GM12801 (cell line): Measurements from ENCODE around the gene LEKR1.

Experiments
- CTCF ChIP-seq: IDR thresholded peaks from one replicate; pipeline ENCODE4 v1.5.1; 2011; ENCODE audit warnings: control low read depth; ENCODE audit not compliant: insufficient read length; ENCODE audit errors: extremely low read depth

The LEKR1 gene

GRCh38 chr3:156910022-156910421 is 83.9 kb downstream of the LEKR1 start:
- TF ChIP-seq CTCF = no peak

GRCh38 chr3:156915372-156915771 is 89.2 kb downstream of the LEKR1 start:
- no peak for TF ChIP-seq CTCF

GRCh38 chr3:156918746-156919145 is 92.6 kb downstream of the LEKR1 start:
- no peak for TF ChIP-seq CTCF

- no peak for TF ChIP-seq CTCF
These were observed 93.7 kb downstream of the LEKR1 start for GRCh38 chr3:156919818-156920217.

GRCh38 chr3:156920399-156920798 is 94.2 kb downstream of the LEKR1 start:
- no peak for TF ChIP-seq CTCF

GRCh38 chr3:156923349-156923748 is 97.2 kb downstream of the LEKR1 start:
- TF ChIP-seq CTCF = no peak

GRCh38 chr3:156938724-156939123 is 112.6 kb downstream of the LEKR1 start:
- TF ChIP-seq CTCF = no peak

- no peak for TF ChIP-seq CTCF
These were observed 113.2 kb downstream of the LEKR1 start for GRCh38 chr3:156939315-156939714.
